Activated CD4-positive, CD25-positive, alpha-beta regulatory T cell treated with anti-CD3 and anti-CD28 coated beads, Interleukin-2, amount 50 U/mL, for 72 hours (primary cell): ENCODE results near the gene MYO9B.
A peak's percentile ranks its signal among the peaks of the same experiment; 100 is the strongest.

Experiments used
- DNase-seq: peaks from one replicate; pipeline ENCODE4 v3.0.0; 2021

MYO9B gene

GRCh38 chr19:17063428-17063827 lies 12.1 kb upstream of the MYO9B start:
- DNase-seq = no peak

- DNase-seq = no peak
Measured at GRCh38 chr19:17069193-17069592, 6.4 kb upstream of the MYO9B start.

GRCh38 chr19:17070421-17070820 lies 5.2 kb upstream of the MYO9B start:
- no peak for DNase-seq

- no peak for DNase-seq
Measured at GRCh38 chr19:17070912-17071311, 4.7 kb upstream of the MYO9B start.

- DNase-seq = no peak
Measured at GRCh38 chr19:17073869-17074633, 1.5 kb upstream of the MYO9B start.

- DNase-seq = no peak
Measured at GRCh38 chr19:17074634-17075034, 943 bp upstream of the MYO9B start.

- peak; percentile 58 for DNase-seq
Measured at GRCh38 chr19:17075864-17076542, 426 bp downstream of the MYO9B start.

GRCh38 chr19:17076543-17076991 lies 990 bp downstream of the MYO9B start:
- DNase-seq = peak; percentile 37

- DNase-seq = no peak
Measured at GRCh38 chr19:17077447-17078028, 2.0 kb downstream of the MYO9B start.

GRCh38 chr19:17078036-17078919 lies 2.7 kb downstream of the MYO9B start:
- no peak for DNase-seq

GRCh38 chr19:17078920-17079709 lies 3.5 kb downstream of the MYO9B start:
- no peak for DNase-seq

- peak; percentile 59 for DNase-seq
Measured at GRCh38 chr19:17079710-17080439, 4.3 kb downstream of the MYO9B start.

GRCh38 chr19:17080440-17080801 lies 4.8 kb downstream of the MYO9B start:
- no peak for DNase-seq

GRCh38 chr19:17081672-17082630 lies 6.4 kb downstream of the MYO9B start:
- no peak for DNase-seq

- DNase-seq = no peak
Measured at GRCh38 chr19:17086120-17086519, 10.5 kb downstream of the MYO9B start.

- DNase-seq = no peak
Measured at GRCh38 chr19:17086834-17087233, 11.3 kb downstream of the MYO9B start.

GRCh38 chr19:17088552-17088951 lies 13.0 kb downstream of the MYO9B start:
- DNase-seq = no peak

- no peak for DNase-seq
Measured at GRCh38 chr19:17090583-17090982, 15.0 kb downstream of the MYO9B start.

- no peak for DNase-seq
Measured at GRCh38 chr19:17091758-17092333, 16.3 kb downstream of the MYO9B start.

- no peak for DNase-seq
Measured at GRCh38 chr19:17092696-17093095, 17.1 kb downstream of the MYO9B start.
